ENCODE results near the gene HLX. TPM values are rescaled to one million over a fixed set of nuclear protein-coding genes. Genes with fewer than 3 reads are reported as not detected.

Gene HLX
- total and polyA plus RNA-seq, 9 of the 15 experiments (the other 6 are each of a cell fraction or from before 2014, with no cell fraction given), result 0.10 to 3.0 (median 1.6) TPM

DNA sequence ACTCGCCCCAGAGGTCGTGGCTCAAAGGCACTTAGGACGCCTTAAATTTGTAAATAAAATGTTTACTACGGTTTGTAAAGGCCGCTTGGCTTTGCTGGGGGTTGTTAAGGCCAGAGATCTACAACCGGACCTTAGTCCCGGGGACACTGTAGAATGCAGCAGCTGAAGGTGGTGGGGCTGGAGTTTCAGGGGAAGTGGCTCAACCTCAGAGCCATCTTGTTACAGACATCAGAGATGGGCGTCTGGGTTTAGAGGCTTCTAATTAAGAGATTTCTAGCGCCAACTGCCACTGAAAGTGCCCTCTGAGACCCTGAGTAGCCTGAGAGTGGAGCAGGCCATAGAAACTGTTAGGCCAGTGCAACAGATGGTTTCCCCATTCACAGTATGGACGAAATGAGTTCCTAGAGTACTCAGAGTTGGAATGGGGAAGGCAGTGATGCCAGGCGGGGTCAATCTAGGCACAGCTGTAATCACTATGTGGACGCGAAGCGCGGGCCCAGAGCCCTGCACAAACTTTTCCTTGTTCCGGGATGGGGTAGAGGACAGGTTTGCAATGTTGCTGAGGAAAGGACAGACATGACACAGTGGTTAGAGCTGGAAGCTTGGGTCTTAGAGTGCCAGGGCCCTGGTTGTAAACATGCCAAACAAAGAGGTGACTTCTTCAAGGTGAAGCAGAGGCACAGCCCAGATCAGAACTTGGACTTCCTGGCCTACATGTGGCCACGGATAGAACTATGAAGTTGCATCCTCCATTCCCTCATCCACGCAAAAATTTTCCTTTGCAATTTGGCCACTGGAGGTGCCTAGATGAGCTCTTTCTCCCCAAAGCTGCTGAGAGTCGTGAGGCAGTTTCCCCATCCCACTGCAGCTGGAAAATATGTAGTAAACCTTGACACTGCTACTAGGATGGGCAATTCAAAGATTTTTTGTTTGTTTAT is 6.0 kb downstream of the HLX start:
- no peaks in the 10 kb centered on the region for H3K9me3 ChIP-seq (replicated peaks; ENCODE audit: control insufficient read depth, insufficient read depth, low read depth, low read length)
- H3K4me2 ChIP-seq (ENCODE audit: insufficient read depth, low read length), result no peak overlapping the region
- 0 out of 3 replicates have a peak, but pooled peaks cover 2% of the 10 kb centered on the region for H3K79me2 ChIP-seq (ENCODE audit: control insufficient read depth, insufficient read depth, low read length)
- ChIA-PET CTCF (ENCODE audit: low intra/inter-chr PET ratio) (no interaction called here), POLR2A (no interaction called here)
- peaks cover 16 to 75% of the 10 kb centered on the region in 2 experiments; a peak in 4 of 5 replicates for H3K27me3 ChIP-seq (ENCODE audit: control insufficient read depth in 2 of 2, insufficient read depth in 2 of 2, low read length in 2 of 2)
- intact Hi-C loops (cut with micrococcal nuclease) (no loop called here), in situ Hi-C loops (cut with MboI) (no loop called here)
- H3K9me1 ChIP-seq (ENCODE audit: control insufficient read depth, insufficient read depth, low read length), result no peaks in the 10 kb centered on the region
- no peak overlapping the region for H2AFZ ChIP-seq (ENCODE audit: low read depth, low read length)
- 34% methylated on average over 19 of the region's 19 CpGs for WGBS (ENCODE audit: insufficient coverage, low coverage, missing lambda C conversion rate)
- BruUV-seq (replicated peaks), result no TSS peak
- H3K27ac ChIP-seq (ENCODE audit: extremely low read depth, low read depth, low read length), result no peak overlapping the region
- peaks cover 0 to 22% of the 10 kb centered on the region in 2 experiments; a peak in 2 of 5 replicates for H3K4me1 ChIP-seq (replicated peaks in 1 of 2; ENCODE audit: control insufficient read depth in 2 of 2, insufficient read depth in 2 of 2, low read length in 2 of 2)
- no peaks in the 10 kb centered on the region for H3K36me3 ChIP-seq (ENCODE audit: control insufficient read depth, insufficient read depth, low read length)
- no peak overlapping the region for H3K4me3 ChIP-seq
- ATAC-seq (no peak), FAIRE-seq (no peak), DNase-seq (ENCODE audit: extremely low read depth in 1 of 4, low spot score in 3 of 4) (no peak)
- H3K9ac ChIP-seq (ENCODE audit: insufficient read depth in 1 of 2, low read depth in 2 of 2, low read length in 2 of 2), result no peak overlapping the region
- TF ChIP-seq, protein P1, sequence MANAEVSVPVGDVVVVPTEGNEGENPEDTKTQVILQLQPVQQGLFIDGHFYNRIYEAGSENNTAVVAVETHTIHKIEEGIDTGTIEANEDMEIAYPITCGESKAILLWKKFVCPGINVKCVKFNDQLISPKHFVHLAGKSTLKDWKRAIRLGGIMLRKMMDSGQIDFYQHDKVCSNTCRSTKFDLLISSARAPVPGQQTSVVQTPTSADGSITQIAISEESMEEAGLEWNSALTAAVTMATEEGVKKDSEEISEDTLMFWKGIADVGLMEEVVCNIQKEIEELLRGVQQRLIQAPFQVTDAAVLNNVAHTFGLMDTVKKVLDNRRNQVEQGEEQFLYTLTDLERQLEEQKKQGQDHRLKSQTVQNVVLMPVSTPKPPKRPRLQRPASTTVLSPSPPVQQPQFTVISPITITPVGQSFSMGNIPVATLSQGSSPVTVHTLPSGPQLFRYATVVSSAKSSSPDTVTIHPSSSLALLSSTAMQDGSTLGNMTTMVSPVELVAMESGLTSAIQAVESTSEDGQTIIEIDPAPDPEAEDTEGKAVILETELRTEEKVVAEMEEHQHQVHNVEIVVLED (CRISPR knock-in tag; IDR thresholded peaks at IDR 0.05), result no peak
- TF ChIP-seq E2F1 (CRISPR knock-in tag; IDR thresholded peaks at IDR 0.05) (no peak), TAF7 (tag; IDR thresholded peaks at IDR 0.05) (no peak), ZNF282 (CRISPR knock-in tag; IDR thresholded peaks at IDR 0.05) (no peak), ZC3H11A (IDR thresholded peaks at IDR 0.05; ENCODE audit: low read depth, low read length) (no peak)
- no peaks in the 10 kb centered on the region for H4K20me1 ChIP-seq (replicated peaks; ENCODE audit: control insufficient read depth, insufficient read depth, low read length)

Data from K562 (cell line).